ENCODE measurements around the gene MBNL2. TPM values are rescaled to one million over a fixed set of nuclear protein-coding genes. Genes with fewer than 3 reads are reported as not detected.

Gene MBNL2
- total and polyA plus RNA-seq, 2 of the 4 experiments (the other 2 are of a cell fraction), result 26.9 to 103 TPM

- Histone ChIP-seq H4K5ac (ENCODE audit: low read depth, low read length) (0 out of 2 replicates have a peak overlapping the region, but pooled peaks have one; percentile 24), H3K23ac (ENCODE audit: low read depth, low read length) (0 out of 2 replicates have a peak overlapping the region, but pooled peaks have one; percentile 11), H3K27me3 (ENCODE audit: control insufficient read depth, insufficient read depth, low read length) (no peaks in the 10 kb centered on the region), H4K8ac (ENCODE audit: low read depth in 2 of 2, low read length in 2 of 2) (no peak overlapping the region), H2AFZ (replicated peaks; ENCODE audit: low read length, poor library complexity) (no peak overlapping the region), H2BK120ac (ENCODE audit: low read depth, low read length) (no peak overlapping the region), H3K4ac (ENCODE audit: low read depth, low read length) (no peak overlapping the region; the same call in 1 of the 2 replicates), H3K4me2 (ENCODE audit: low read depth, low read length) (peak overlapping the region; percentile 82), H3K27ac (ENCODE audit: insufficient read depth, low read length) (peak overlapping the region; percentile 24), H3K18ac (ENCODE audit: low read depth, low read length) (no peak overlapping the region), H2BK5ac (ENCODE audit: low read depth, low read length, poor library complexity, severe bottlenecking) (no peak overlapping the region), H3K9me3 (ENCODE audit: control insufficient read depth, insufficient read depth, low read length) (no peaks in the 10 kb centered on the region), H2BK15ac (ENCODE audit: low read depth, low read length) (no peak overlapping the region), H3K14ac (replicated peaks; ENCODE audit: low read depth, low read length) (0 out of 2 replicates have a peak overlapping the region, but pooled peaks have one; percentile 15), H4K91ac (ENCODE audit: insufficient read depth, low read depth, low read length) (no peak overlapping the region), H4K20me1 (ENCODE audit: insufficient read depth, low read length) (peaks cover 64% of the 10 kb centered on the region), H3K9me1 (ENCODE audit: insufficient read depth, low read length) (peaks cover 26% of the 10 kb centered on the region), H2AK9ac (replicated peaks; ENCODE audit: low read depth, low read length, poor library complexity) (no peak overlapping the region), H3K36me3 (ENCODE audit: control insufficient read depth, insufficient read depth, low read length) (peaks cover 5% of the 10 kb centered on the region), H3K56ac (ENCODE audit: extremely low read depth, insufficient read depth, low read length) (no peak overlapping the region), H3K9ac (ENCODE audit: low read depth, low read length) (peak overlapping the region; percentile 18; the same call in 1 of the 2 replicates), H3K79me1 (ENCODE audit: low read depth in 1 of 2, low read length in 2 of 2) (peaks cover 6 to 61% of the 10 kb centered on the region in 2 experiments), H2AK5ac (ENCODE audit: low read depth, low read length) (no peak overlapping the region), H3K4me1 (ENCODE audit: control insufficient read depth, insufficient read depth, low read length) (peaks cover 24% of the 10 kb centered on the region), H3K4me3 (ENCODE audit: insufficient read depth, low read depth, low read length) (no peak overlapping the region), H2BK20ac (ENCODE audit: low read depth, low read length) (no peak overlapping the region)
- ATAC-seq (ENCODE audit: low read depth), result no peak
- 80% methylated on average over 1 of the region's 6 CpGs; no CpG with 5 or more reads in 1 of the 2 experiments for WGBS, 2 experiments (ENCODE audit: extremely low coverage in 2 of 2, insufficient read length in 1 of 2)
- dilution Hi-C loops (cut with HindIII; ENCODE audit: low sequenced_read_pairs, unreplicated experiment), result no loop called here
- BruUV-seq (replicated peaks), result no TSS peak
- ChIA-PET CTCF (interaction anchor here (0.7 to 1.1 kb wide), 4 partner anchors 86 to 115 kb away, joined by 3 to 7 read pairs (median 4); no protein-coding TSS in a partner anchor), POLR2A (ENCODE audit: unreplicated experiment) (interaction anchor here (1.0 kb wide), 1 partner anchor 117 kb away, joined by 3 read pairs; no protein-coding TSS in a partner anchor)
- no peak for DNase-seq
- in situ Hi-C loops (cut with MboI; ENCODE audit: low sequenced_read_pairs), result no loop called here
- intact Hi-C loops (cut with micrococcal nuclease), result no loop called here
- TF ChIP-seq POLR2A (IDR thresholded peaks at IDR 0.05; ENCODE audit: low read depth, low read length) (no peak), MAFK (IDR thresholded peaks at IDR 0.05; ENCODE audit: low read depth, low read length) (0 out of 2 replicates have a peak, but pooled peaks have one; percentile 17)
These were observed 4.9 kb downstream of the MBNL2 start for GRCh38 chr13:97226788-97227627.

All from IMR-90 (cell line).